Inflammatory macrophage treated with lipopolysaccharide for 4 hours (primary cell): ENCODE measurements around the gene PRKN.
"Not testable (repeated sequence)": the region's sequence is repeated elsewhere in the genome, so short reads cannot be mapped to it uniquely, and the experiment has no call there.

Experiments used
- DNase-seq: peaks from one replicate; pipeline ENCODE4 v3.0.0-alpha.2; 2020

Gene PRKN

GRCh38 chr6:162438980-162439379 lies 288.6 kb downstream of the PRKN start:
- no peak for DNase-seq

- DNase-seq = no peak
Observed at GRCh38 chr6:162435071-162435470, 292.5 kb downstream of the PRKN start.

DNA sequence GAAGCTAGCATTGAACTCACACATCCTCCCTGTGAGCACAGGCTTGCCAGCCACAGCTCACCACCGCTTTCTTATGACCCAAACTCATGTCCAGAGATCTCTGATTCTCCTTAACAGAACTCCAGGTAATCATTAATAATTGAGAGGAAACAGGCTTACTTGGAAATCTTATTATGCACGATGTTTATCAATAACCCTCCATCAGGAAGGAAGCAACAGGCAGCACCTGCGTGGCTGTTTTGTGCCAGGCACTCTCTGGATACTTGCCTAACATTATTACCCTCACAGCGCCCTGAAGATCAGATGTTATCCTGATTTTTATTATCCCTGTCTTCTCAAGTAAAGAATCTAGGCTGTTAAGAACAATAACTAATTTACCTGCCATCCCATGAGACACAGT lies 306.6 kb downstream of the PRKN start:
- no peak for DNase-seq

- no peak for DNase-seq
Observed at GRCh38 chr6:162416831-162417537, 310.6 kb downstream of the PRKN start.

DNA sequence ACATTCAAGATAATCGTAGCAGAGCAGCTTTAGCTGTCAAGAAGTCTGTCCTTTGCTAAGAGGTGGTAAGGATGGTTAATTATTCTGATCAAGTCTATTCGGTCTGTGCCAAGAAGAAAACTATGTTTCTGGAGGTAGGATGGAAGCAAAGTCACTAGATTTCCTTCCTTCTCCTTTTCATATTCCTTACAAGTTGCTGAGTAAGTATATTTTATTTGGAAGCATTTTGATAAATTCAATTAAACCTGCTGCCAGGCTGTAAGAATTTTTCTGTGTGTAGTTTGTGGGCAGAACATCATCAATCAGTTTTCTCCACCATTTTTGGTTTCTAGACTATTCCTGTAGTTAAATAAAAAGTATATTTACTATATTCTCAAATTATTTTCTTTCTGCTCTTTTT lies 311.3 kb downstream of the PRKN start:
- DNase-seq = no peak

GRCh38 chr6:162409741-162410691 lies 317.6 kb downstream of the PRKN start:
- DNase-seq = no peak

- no peak for DNase-seq
Observed at GRCh38 chr6:162408826-162409535, 318.6 kb downstream of the PRKN start.

DNA sequence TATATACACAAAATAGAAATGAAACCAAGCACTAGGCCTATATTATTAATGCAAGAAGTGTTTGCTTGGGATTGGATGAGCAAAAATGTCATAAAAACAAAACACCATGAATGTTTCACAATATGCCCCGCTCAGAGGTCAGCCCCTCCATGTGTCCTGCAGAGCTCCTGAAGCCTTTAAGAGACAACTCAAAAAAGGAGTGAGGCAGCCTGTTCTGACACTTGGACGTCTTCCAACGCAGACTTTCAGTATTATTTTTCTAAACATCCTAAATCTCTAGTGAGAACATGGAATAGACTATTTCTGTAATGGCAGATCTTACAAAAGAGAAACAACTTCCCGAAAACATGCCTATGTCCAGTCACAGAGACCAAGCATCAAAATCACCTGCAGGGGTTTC lies 322.6 kb downstream of the PRKN start:
- DNase-seq = no peak

DNA sequence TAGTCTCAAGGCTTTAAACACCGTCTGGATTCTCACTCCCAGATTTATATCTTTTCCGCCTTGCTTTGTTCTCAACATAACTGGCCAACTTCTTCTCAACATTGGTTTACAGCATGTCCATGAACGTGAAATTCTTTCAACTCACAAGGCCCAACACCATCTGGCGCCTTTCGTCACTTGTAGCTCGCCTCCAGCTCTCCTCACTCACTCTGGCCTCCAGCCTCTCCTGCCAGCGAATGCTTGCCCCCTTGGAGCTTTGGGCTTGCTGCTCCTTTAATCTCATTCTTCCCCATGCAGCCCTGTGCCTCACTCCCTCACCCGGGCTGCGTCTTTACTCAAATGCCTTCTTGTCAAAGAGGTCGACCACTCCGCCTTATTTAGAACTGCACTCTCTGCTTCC lies 324.5 kb downstream of the PRKN start:
- DNase-seq = no peak

DNA sequence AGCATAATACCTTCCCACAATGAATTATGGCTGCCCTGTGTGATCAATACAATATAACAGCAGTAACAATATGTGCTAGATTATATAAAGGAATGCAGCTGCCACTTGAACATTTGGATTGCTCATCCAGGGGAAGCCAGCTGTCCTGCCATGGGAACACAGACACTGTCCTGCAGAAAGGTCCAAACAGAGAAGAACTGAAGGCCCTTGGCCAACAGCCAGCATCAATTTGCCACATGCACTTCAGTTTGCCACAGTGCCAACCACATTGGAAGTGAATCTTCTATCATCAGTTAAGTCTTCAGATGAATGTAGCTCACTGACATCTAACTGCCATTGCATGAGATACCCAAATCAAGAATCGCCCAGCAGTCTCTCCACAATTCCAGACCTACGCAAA lies 332.4 kb downstream of the PRKN start:
- DNase-seq = no peak

- DNase-seq = not testable (repeated sequence)
Observed at GRCh38 chr6:162390961-162391811, 336.4 kb downstream of the PRKN start.

GRCh38 chr6:162389343-162390085 lies 338.1 kb downstream of the PRKN start:
- no peak for DNase-seq

DNA sequence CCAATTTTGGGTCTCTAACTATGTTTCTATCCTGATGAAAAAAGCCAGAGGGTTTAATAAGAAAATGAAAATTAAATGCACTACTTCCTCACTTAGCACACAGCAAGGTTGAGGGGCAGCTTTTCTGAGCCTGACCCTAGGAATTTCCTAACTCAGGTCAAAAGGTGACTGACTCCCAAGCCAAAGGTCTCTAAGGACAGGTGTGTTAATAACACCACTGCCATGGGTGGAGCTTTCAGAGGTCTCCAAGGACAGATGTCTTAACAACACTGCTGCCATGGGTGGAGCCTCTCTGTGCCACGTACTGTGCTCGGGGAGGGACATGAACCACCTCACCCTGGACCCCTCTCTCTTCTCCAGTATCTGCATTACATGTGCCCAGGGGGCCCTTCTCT lies 339.2 kb downstream of the PRKN start:
- no peak for DNase-seq

- no peak for DNase-seq
Observed at GRCh38 chr6:162387718-162388382, 339.7 kb downstream of the PRKN start.

DNA sequence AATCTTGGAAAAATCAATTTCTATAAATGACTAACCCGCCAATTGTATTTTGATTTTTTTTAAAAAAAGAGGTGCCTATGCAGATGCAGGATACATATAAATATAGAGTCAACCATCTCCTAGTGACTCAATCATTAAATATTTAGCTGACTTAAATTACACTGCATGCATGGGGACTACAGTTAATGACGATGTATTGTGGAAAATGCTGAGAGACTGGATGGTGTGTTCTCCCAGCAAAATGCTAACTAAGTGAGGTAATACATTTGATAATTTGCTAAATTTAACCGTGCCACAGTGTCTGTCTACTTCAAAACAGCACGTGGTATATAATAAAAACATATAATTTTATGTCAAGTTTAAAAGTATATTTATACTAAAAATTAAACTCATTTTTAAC lies 341.6 kb downstream of the PRKN start:
- no peak for DNase-seq

- no peak for DNase-seq
Observed at GRCh38 chr6:162379757-162380409, 347.7 kb downstream of the PRKN start.

GRCh38 chr6:162377735-162378134 lies 349.8 kb downstream of the PRKN start:
- DNase-seq = no peak

GRCh38 chr6:162373868-162374267 lies 353.7 kb downstream of the PRKN start:
- no peak for DNase-seq

- no peak for DNase-seq
Observed at GRCh38 chr6:162373192-162373591, 354.4 kb downstream of the PRKN start.

DNA sequence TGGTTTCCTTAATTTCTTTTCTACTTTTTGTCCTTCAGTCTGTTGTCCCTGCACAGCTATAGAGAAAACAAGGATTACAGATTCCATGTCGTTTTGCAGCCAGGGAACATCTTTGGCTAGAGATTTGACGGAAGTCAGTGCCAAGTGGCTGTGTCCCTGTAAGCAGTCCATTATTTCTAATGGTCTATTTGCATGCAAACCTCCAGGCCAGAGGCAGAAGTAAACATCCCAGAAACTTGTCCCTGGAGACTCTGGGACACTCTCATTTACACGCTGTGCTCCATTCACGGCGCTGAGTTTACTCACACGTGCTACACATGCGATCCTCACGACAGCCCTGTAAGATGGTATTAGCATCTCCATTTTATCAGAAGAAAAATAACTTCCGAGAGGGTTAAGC lies 355.5 kb downstream of the PRKN start:
- DNase-seq = no peak

- DNase-seq = no peak
Observed at GRCh38 chr6:162371121-162371520, 356.4 kb downstream of the PRKN start.
